Airway epithelial cell (primary cell): ENCODE results near the gene MLF2. TPM values are rescaled to one million over a fixed set of nuclear protein-coding genes. Genes with fewer than 3 reads are reported as not detected.

Source experiments
- total RNA-seq: library from RNA; depleted of rRNA; stranded (reverse); fragments of >200 nt; gene quantifications from 2 replicates; pipeline ENCODE4 v1.2.3, GENCODE V29; 2015

Gene MLF2
- total RNA-seq: 329 and 348 TPM in 2 replicates

GRCh38 chr12:6752921-6753771, at the start of gene MLF2:
Gene MLF2, minus strand, starts transcription at chr12:6753141. Its CDS starts 807 bp downstream, at chr12:6752334.

GRCh38 chr12:6788972-6789924, 36.3 kb upstream of the MLF2 start, which contains the start of gene CD4:
Gene CD4, plus strand, starts transcription at chr12:6789528. Its CDS starts 10,611 bp downstream, at chr12:6800139.

GRCh38 chr12:6772331-6772695, 19.4 kb upstream of the MLF2 start, which contains the start of gene LAG3:
Gene LAG3, plus strand, starts transcription at chr12:6772520. Its CDS starts 333 bp downstream, at chr12:6772853.

GRCh38 chr12:6765634-6766581, 13.0 kb upstream of the MLF2 start, which contains the start of gene PTMS:
Gene PTMS, plus strand, starts transcription at chr12:6766363. Its CDS starts 343 bp downstream, at chr12:6766706.

GRCh38 chr12:6723607-6724408, 29.1 kb downstream of the MLF2 start, which contains the start of gene COPS7A:
Gene COPS7A, plus strand, starts transcription at chr12:6724046. Its CDS starts 611 bp downstream, at chr12:6724657.

GRCh38 chr12:6700646-6701051, 52.3 kb downstream of the MLF2 start, which contains the start of gene PIANP:
Gene PIANP, minus strand, starts transcription at chr12:6700815. Its CDS starts 2,754 bp downstream, at chr12:6698061.

Other genes starting within 250 kb of the MLF2 start
- 8,018 and 11,435 TPM in 2 replicates for gene GAPDH, start 218.6 kb downstream of the MLF2 start, total RNA-seq
- 1.8 and 3.3 TPM in 2 replicates for gene IFFO1, start 197.1 kb downstream of the MLF2 start, total RNA-seq
- gene NOP2, start 184.8 kb downstream of the MLF2 start, total RNA-seq: 46.7 and 47.1 TPM in 2 replicates
- 180 and 243 TPM in 2 replicates for gene CHD4, start 145.8 kb downstream of the MLF2 start, total RNA-seq
- 16.6 TPM in 2 replicates for gene LPAR5, start 117.2 kb downstream of the MLF2 start, total RNA-seq
- gene ACRBP, start 105.7 kb downstream of the MLF2 start, total RNA-seq: 0.28 TPM in 1 of 2 replicates, not detected in the other
- 19.8 and 24.4 TPM in 2 replicates for gene ING4, start 90.0 kb downstream of the MLF2 start, total RNA-seq
- gene ZNF384, start 63.8 kb downstream of the MLF2 start, total RNA-seq: 15.1 and 21.8 TPM in 2 replicates
- gene PIANP, start 52.3 kb downstream of the MLF2 start, total RNA-seq: not detected in 2 replicates
- 56.4 and 63.6 TPM in 2 replicates for gene COPS7A, start 29.1 kb downstream of the MLF2 start, total RNA-seq
- 166 and 192 TPM in 2 replicates for gene PTMS, start 13.2 kb upstream of the MLF2 start, total RNA-seq
- 0.14 TPM in 1 of 2 replicates, not detected in the other for gene LAG3, start 19.4 kb upstream of the MLF2 start, total RNA-seq
- gene CD4, start 36.4 kb upstream of the MLF2 start, total RNA-seq: 0.21 and 0.23 TPM in 2 replicates
- 0.09 and 0.21 TPM in 2 replicates for gene GPR162, start 68.7 kb upstream of the MLF2 start, total RNA-seq
- gene P3H3, start 75.3 kb upstream of the MLF2 start, total RNA-seq: 19.7 and 23.4 TPM in 2 replicates
- gene GNB3, start 87.8 kb upstream of the MLF2 start, total RNA-seq: 0.28 and 0.92 TPM in 2 replicates
- 23.6 and 41.0 TPM in 2 replicates for gene CDCA3, start 98.1 kb upstream of the MLF2 start, total RNA-seq
- gene USP5, start 99.0 kb upstream of the MLF2 start, total RNA-seq: 72.2 and 82.5 TPM in 2 replicates
- gene TPI1, start 114.4 kb upstream of the MLF2 start, total RNA-seq: 1,425 and 1,466 TPM in 2 replicates
- gene SPSB2, start 120.2 kb upstream of the MLF2 start, total RNA-seq: 8.6 and 11.8 TPM in 2 replicates
- gene LRRC23, start 151.7 kb upstream of the MLF2 start, total RNA-seq: 5.9 and 8.9 TPM in 2 replicates
- gene ENO2, start 161.4 kb upstream of the MLF2 start, total RNA-seq: 8.0 and 11.1 TPM in 2 replicates
- gene ATN1, start 174.8 kb upstream of the MLF2 start, total RNA-seq: 13.0 and 21.7 TPM in 2 replicates
- not detected in 2 replicates for gene RNU7-1, start 190.7 kb upstream of the MLF2 start, total RNA-seq
- gene C12orf57, start 190.9 kb upstream of the MLF2 start, total RNA-seq: 103 and 166 TPM in 2 replicates
- gene PTPN6, start 198.2 kb upstream of the MLF2 start, total RNA-seq: 17.7 and 21.0 TPM in 2 replicates
- gene PHB2, start 217.5 kb upstream of the MLF2 start, total RNA-seq: 217 and 322 TPM in 2 replicates
- 95.7 and 103 TPM in 2 replicates for gene EMG1, start 217.8 kb upstream of the MLF2 start, total RNA-seq